ENCODE data around the gene DRAM2.
"Not testable (repeated sequence)": the region's sequence is repeated elsewhere in the genome, so short reads cannot be mapped to it uniquely, and the experiment has no call there.

DRAM2 gene

GRCh38 chr1:111079329-111079728 lies 60.6 kb downstream of the DRAM2 start:
- DNase-seq (ENCODE audit: low spot score) = not testable (repeated sequence)

GRCh38 chr1:111077312-111077711 lies 62.6 kb downstream of the DRAM2 start:
- not testable (repeated sequence) for DNase-seq (ENCODE audit: low spot score)
